GM10847 (cell line): ENCODE data around the gene ZNF469.

Experiments used
- POLR2A ChIP-seq: IDR thresholded peaks from 2 replicates; pipeline ENCODE4 v1.6.1; 2011; ENCODE audit not compliant: insufficient read length; ENCODE audit errors: extremely low read depth

ZNF469 gene

DNA sequence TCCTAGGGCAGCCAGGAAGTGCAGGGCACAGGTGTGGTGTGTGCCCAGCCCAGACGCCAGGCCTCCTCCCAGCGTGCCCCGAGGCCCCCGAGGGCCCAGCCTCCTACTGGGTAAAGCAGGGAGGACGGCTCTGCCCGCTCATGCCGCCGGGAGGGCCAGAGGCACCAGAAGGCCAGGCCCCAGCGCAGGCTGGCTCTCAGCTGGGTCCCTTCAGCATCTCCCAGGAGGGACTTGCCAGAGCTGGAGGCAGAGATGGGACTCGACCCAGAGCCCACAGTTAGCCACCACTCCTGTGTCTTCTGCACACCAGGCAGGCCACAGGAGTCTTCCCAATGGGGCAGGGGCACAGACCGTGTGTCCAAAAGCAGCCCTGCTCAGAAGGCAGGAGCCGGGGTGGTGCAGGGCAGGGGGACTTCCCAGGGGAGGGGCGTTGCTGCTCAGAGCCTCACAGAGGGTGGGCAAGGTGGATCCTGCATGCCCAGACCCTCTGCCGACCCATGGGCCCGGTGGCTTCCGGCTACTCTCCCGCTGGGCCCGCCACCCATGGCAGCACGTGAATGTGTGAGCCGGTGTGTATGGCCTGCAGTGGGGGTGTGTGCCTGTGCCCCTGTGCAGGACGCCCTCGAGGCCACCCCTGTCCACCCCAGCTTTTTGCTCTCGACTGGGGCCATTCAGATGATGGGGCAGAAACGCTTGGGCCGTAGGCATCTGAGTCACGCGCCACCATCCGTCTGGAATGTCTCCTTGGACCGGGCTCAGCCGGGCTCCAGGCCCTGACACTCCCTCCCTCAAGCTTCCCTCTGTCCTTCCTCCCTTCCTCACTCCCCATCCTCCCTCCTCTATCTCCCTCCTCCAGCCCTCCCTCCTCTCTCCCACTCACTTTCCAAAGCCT, 5.7 kb upstream of the ZNF469 start:
- TF ChIP-seq POLR2A, result no peak

DNA sequence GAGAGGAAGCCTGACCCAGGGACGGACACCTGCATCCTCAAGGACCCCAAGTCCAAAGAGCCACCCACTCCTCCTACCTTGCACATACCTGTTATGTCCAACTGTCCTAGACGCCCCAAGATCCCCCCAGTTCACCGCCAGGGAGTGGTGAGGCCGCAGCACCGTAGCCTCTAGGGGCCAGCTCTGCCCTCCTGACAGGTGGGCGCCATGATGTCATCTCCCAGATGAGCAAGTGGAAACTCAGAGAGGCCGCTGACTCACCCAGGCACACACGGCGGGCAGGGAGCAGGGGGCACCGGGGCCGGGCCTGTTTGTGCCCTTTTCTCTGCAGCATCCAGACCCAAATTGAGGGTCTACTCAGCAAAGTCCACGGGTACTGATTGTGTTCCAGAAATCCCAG, 4.8 kb upstream of the ZNF469 start:
- no peak for TF ChIP-seq POLR2A

DNA sequence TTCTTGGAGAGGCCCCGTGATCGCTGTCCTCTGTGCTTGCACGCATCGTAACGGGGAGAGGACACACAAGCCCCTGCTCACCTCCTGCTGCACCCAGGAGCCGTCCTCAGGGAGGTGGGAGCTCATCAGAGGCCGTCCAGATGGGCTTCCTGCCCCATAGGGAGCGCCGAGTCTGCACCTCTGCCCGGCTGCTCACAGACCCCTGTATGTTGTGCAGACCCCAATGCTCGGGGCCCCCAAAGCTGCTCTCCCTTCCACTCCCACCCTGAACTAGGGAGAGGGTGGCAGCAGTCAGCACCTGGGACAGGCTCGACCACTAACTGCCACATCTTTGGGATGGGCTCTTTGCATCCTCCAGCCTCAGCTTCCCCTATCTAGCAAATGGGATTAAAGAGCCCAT, 4.4 kb upstream of the ZNF469 start:
- no peak for TF ChIP-seq POLR2A

DNA sequence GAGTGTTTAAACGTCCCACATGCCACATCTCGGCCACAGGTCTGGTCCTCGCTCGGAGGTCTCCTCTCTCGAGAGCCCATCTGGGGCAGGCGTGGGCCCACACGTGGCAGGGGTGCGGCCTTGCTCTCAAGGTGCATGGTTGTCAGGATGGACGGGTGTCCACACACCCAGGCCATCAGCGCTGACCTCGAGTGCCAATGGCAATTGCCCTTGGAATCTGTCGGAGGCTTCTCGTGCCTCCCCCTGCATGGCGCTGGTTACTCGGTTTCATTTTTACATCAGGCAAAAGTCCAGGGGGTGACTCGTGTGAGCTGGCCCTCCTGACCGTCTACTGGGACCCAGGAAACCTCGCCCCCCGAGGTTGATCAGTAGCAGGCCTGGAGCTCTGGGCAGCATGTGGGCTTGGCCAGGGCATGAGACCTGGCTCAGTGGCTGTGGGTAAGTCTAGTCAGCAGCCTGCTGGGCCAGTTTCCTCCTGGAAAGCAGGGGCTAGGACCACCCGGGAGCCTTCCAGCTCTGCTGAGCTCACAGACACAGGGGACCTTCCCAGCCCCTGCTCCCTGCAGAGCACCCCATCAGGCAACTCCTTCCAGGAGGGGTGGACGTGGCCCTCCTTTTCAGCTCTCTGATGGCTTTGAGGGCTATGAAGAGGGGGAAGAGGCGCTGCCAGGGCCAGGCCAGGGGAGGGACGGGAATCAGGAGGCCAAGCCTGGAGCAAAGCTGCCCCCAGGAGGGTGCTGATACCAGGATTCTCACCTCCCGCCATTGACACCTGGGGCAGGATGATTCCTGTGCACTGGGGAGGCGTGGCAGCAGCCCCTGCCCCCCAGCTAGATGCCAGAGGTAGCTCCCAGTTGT, 3.7 kb upstream of the ZNF469 start:
- no peak for TF ChIP-seq POLR2A

DNA sequence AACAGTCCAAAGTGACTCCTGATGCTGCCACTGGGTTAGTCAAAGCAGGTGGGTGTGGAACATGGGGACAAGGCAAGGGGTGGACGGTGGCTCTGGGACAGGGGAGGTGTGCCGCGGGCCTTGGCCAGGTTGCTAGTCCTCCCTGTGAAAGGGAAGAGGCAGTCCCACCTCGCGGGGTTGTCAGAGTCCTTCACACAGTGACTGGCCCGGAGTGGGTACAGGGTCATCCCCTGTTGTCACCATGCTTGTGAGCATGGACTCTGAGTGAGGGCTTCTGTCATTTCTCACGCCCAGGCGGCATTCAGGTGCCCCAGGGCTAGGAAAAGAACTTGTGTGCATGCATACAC, 3.1 kb upstream of the ZNF469 start:
- TF ChIP-seq POLR2A, result no peak

DNA sequence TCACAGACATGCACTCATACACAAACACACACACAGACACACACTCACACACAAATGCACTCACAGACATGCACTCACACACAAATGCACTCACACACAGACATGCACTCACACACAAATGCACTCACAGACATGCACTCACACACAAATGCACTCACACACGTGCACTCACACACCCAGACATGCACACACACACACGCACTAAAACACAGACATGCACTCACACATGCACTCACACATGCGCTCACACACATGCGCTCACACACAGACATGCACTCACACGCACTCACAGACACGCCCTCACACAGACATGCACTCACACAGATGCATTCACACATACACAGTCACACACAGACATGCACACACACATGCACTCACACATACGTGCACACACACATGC, 2.7 kb upstream of the ZNF469 start:
- no peak for TF ChIP-seq POLR2A

DNA sequence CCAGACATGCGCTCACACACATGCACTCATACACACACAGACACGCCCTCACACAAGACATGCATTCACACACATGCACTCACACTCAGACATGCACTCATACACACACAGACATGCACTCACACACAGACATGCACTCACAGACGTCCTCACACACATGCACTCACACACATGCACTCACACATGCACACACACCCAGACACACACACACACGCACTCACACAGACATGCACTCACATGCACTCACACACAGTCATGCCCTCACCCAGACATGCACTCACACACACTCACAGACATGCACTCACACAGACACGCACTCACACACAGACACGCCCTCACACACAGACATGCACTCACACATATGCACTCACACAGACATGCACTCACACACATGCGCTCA, 2.1 kb upstream of the ZNF469 start:
- TF ChIP-seq POLR2A, result no peak

DNA sequence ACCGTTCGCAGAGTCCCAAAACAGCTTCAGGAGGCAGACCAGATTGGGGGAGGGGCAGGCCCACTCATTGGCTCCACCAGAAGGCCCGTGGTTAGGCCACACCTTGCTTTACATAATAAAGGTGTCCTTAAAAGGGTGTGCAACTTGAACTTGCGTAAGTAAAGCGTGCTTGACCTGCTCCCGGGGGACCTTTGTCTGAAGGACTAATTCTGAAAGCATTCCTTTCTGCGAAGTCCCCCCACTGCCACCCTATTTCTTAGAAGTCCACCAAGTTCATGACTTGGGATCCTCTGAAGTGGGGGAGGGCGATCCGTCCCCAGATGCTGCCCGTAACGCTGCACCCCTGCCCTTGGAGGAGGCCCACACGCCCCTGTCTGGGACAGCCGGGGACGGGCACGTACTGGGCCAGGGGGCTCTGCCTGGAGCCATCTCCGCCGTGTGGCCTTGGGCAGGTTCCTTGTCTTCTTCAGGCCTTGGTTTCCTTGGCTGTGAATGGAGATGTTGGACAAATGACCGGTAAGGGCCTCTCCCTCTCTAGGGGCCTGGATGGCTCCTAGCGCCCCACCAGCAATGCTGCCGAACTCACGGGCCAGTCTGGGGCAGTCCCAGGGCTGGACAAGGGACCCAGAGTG, 823 bp upstream of the ZNF469 start:
- TF ChIP-seq POLR2A, result no peak

DNA sequence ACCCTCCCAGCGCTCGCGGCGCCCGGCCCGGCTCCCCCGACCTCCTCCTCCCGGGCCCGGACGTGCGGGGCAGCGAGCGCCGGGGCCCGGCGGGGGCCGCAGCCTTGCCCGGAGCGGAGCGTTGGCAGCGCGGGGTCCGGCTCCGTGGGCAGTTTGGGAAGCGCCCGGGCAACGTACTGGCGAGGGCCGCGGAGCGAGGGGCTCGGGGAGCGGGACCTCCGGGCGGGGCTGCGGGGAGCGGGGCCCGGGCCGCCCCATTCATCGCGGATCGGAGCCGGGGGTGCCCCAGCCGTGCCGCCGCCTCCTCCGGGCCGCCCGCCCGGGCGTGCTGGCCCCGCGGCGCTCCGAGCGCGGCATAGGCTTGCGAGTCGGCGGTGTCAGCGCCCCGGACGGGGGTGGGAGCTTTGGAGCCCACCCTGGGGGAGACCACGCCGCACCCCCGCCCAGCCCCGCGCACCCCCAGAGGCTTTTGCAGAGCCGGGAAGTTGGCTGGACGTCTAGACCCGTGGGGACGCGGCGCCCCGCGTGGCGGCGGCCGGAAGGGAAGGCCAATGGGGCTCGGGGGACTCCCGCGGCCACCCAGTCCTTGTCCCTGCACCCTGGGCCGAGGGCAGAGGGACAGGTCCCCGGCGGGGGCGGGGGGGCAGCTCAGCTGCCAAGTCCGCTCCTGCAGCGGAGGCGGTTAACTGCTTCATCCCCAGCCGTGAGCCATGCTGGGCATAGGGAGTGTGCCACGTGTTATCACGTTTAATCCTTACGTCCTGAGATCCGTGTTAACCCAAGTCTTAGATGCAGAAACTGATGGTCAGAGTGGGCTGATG, 852 bp downstream of the ZNF469 start:
- TF ChIP-seq POLR2A, result no peak

DNA sequence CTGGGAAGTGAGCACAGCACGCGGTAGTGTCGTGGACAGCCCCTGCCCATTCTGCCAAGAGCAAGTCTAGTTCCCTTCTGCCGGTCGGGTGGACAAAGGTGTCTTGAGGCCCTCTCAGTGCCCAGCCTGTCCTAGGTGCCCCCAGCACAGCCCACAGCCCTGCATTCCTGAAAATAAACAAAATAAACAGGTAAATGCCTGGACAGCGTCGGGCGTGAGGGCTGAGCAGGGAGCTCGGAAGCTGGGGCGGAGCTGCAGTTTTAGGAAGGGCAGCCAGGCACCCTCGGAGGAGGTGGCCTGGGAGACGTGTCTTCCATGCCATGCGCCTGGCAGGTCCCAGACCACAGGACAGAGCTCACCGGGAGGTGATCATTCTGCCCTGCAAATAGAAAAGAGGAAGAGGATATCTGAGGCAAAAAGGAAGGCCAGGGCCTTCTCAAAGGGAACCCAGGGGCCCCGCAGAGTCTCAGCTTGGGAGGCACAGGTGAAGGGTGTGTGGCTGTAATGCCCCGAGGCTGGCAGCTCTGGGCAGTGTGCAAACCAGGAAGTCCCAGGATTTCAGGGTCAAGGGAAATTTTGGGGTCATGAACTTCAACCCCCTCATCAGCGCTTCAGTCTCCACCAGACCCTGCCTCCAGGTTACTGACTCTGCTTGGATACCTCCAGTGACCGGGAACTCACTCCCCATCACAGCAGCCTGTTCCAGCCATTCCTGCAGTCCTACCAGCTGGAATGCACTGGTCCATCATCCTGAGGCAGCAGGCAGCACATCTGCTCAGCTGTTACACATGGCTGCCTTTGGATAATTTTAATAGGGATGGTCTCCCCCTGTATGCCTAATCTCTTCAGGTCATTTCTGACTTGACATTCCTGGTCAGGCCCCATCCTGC, 1.7 kb downstream of the ZNF469 start:
- no peak for TF ChIP-seq POLR2A

DNA sequence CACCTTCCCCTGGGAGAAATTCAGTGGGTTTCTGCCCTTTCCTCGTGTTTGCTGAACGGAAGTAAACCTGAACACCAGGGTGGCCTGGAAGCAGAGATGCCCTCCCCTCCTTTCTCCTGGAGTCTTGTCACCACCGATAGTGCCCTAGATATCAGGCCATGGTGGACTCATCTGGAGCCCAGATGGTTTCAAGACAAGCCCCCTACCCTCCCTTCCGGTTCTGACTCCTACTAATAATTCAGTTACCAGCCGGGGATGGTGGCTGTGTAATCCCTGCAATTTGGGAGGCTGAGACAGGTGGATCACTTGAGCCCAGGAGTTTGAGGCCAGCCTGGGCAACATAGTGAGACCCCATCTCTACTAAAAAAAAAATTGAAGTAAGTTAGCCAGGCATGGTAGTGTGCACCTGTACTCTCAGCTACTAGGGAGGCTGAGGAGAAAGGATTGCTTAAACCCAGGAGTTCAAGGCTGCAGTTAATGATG, 2.4 kb downstream of the ZNF469 start:
- TF ChIP-seq POLR2A, result no peak

DNA sequence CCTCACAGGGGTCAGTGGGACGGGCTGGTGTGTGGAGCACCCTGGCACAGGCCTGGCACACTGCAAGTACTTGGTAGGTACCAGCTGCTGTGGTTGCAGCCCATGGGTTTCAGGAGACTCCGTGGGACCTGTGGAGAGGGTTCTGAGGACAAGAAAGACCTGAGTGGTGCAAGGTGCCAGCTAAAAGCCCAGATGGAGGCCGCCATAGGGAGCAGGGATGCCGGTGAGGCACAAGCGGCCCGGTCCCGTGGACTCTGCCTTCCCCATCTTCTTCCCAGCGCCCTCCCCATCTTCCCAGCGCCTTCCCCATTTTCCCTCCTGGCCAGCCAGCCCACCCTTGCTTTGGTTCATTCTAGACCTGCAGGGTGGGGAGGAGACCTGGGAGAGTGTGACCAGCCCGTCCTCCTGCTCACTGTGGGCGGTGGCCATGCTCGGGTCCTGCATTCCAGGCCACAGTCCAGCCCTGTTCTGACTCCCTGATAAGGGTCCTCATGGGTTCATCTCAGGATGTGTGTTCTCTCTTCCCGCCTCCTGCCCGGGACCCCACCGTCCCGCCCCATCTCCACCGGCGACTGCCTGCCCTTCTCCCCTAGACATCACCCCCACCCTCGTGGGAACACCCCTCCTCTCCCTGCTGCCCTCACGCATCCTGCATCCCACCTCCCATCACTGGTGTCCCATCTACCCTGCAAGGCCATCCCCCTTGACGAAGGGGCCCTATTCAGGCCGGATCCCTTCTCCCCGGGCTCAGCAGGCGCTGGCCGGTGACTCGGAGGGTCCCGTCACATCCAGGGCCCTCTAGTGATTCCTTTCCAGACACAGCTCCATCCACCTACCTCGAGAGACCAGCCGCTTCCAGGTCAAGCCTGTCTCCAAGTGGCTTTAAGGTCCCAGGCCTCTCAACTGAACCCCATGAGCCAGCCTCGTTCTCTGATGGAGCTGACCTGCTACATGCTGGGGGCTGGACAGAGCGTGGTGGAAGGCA, 3.4 kb downstream of the ZNF469 start:
- no peak for TF ChIP-seq POLR2A
